CD4-positive, alpha-beta T cell (primary cell): ENCODE results near the gene RAB34. TPM values are rescaled to one million over a fixed set of nuclear protein-coding genes. Genes with fewer than 3 reads are reported as not detected.

Experiments used
- ATAC-seq: fragments of 200-7000 bp; cut with Tn5 transposase; one replicate; pipeline ENCODE4 v1.10.0; 2022; ENCODE audit warnings: mild to moderate bottlenecking; ENCODE audit not compliant: poor library complexity
- CTCF ChIA-PET: fragments of 350-600 bp; sonication (Branson Sonifier 250); formaldehyde crosslinking; loops from one replicate; lab custom pipeline; 2021; ENCODE audit warnings: antibody characterized with exemption, inconsistent platforms; lab: Charles Lee
- POLR2A ChIA-PET: fragments of 350-600 bp; sonication (Branson Sonifier 250); formaldehyde crosslinking; loops from one replicate; lab custom pipeline; 2021; ENCODE audit warnings: antibody characterized with exemption, inconsistent platforms; lab: Charles Lee
- DNase-seq, 14 experiments: peaks; one replicate each; pipeline ENCODE4 v3.0.0-alpha.2; 2013 to 2020; ENCODE audit warnings: mixed read lengths in 2 of 14
- H3K27ac ChIP-seq, 2 donors: one replicate each; pipeline versions ENCODE4 v1.5.1 to v1.7.0; 2013; ENCODE audit warnings: low read length in 2 of 2, low read depth in 1 of 2, mild to moderate bottlenecking in 1 of 2
- H3K27me3 ChIP-seq, 2 experiments: 1 replicate in 1 of 2; 2 replicates in 1 of 2; pipeline versions ENCODE4 v1.6.1 to v1.7.0; 2013; ENCODE audit warnings: low read length in 2 of 2, control low read depth in 1 of 2, mild to moderate bottlenecking in 1 of 2, moderate library complexity in 1 of 2; ENCODE audit not compliant: insufficient read depth in 2 of 2, control insufficient read depth in 1 of 2
- H3K36me3 ChIP-seq: one replicate; pipeline ENCODE4 v1.6.1; 2013; ENCODE audit warnings: low read length, control low read depth; ENCODE audit not compliant: insufficient read depth
- H3K4me1 ChIP-seq: one replicate; pipeline ENCODE4 v1.6.1; 2013; ENCODE audit warnings: low read length, control low read depth; ENCODE audit not compliant: insufficient read depth
- H3K4me3 ChIP-seq: one replicate; pipeline ENCODE4 v1.5.1; 2013; ENCODE audit warnings: mild to moderate bottlenecking, low read length, moderate library complexity
- H3K9me3 ChIP-seq, 2 experiments: 1 replicate in 1 of 2; 2 replicates in 1 of 2; pipeline versions ENCODE4 v1.6.1 to v1.7.0; 2013; ENCODE audit warnings: low read length in 2 of 2, mild to moderate bottlenecking in 2 of 2, control low read depth in 1 of 2, moderate library complexity in 1 of 2; ENCODE audit not compliant: control insufficient read depth in 1 of 2, insufficient read depth in 1 of 2
- H3K27ac Mint-ChIP-seq: one replicate; pipeline ENCODE4 v1.8.0; 2020; ENCODE audit warnings: mixed read lengths
- H3K27me3 Mint-ChIP-seq: one replicate; pipeline ENCODE4 v1.8.0; 2021; ENCODE audit warnings: mixed read lengths
- H3K36me3 Mint-ChIP-seq: one replicate; pipeline ENCODE4 v1.8.0; 2021; ENCODE audit warnings: low read depth, mixed read lengths
- H3K4me1 Mint-ChIP-seq: one replicate; pipeline ENCODE4 v1.8.0; 2021; ENCODE audit warnings: low read depth, mixed read lengths
- H3K4me3 Mint-ChIP-seq: one replicate; pipeline ENCODE4 v1.8.0; 2020; ENCODE audit warnings: mild to moderate bottlenecking, mixed read lengths
- H3K9me3 Mint-ChIP-seq: one replicate; pipeline ENCODE4 v1.8.0; 2020; ENCODE audit warnings: mixed read lengths
- CTCF ChIP-seq: fragments of 200-600 bp; IDR thresholded peaks from one replicate; pipeline ENCODE4 v1.8.0; 2022; ENCODE audit warnings: antibody characterized with exemption, mild to moderate bottlenecking
- intact Hi-C, 2 experiments: fragments of 100-400 bp; cut with DNase I in 1 of 2; cut with micrococcal nuclease in 1 of 2; formaldehyde crosslinking; loops; one replicate each; pipeline versions ENCODE4 v1.15.1 to v1.9.0; 2023 to 2025; cut with DNase I, micrococcal nuclease
- total RNA-seq, 174 experiments: library from RNA in 2 of 174; stranded (reverse) in 2 of 174; gene quantifications; one replicate each; pipeline ENCODE4 v1.2.3 and lab custom pipeline; 2021 to 2026

Gene RAB34
- total RNA-seq, 2 experiments from 2014 or later = 20.7 to 21.3 TPM

- Mint-ChIP-seq H3K36me3 (peaks cover 20% of the 10 kb centered on the region), H3K4me1 (peaks cover 38% of the 10 kb centered on the region), H3K9me3 (no peaks in the 10 kb centered on the region), H3K4me3 (peak overlapping the region; percentile 30), H3K27ac (no peak overlapping the region), H3K27me3 (no peaks in the 10 kb centered on the region)
- H3K36me3 ChIP-seq = peaks cover 3% of the 10 kb centered on the region
- ATAC-seq (no peak), DNase-seq (no peak)
- no peaks in the 10 kb centered on the region for H3K9me3 ChIP-seq
- no peak overlapping the region for H3K4me3 ChIP-seq
- TF ChIP-seq CTCF = no peak
- no peaks in the 10 kb centered on the region for H3K27me3 ChIP-seq
- intact Hi-C loops = loop anchor here (2.0 to 5.0 kb wide), 6 partner anchors 32 to 387 kb away; partner anchors contain the start of genes BLTP2 (in 1 of the 2) and FLOT2 (in 1 of the 2)
- ChIA-PET POLR2A (interaction anchor here (1.0 to 6.5 kb wide), 5 partner anchors 14 to 221 kb away, joined by 3 to 268 read pairs (median 13); partner anchors contain the start of genes ALDOC, PHF12 and TRAF4), CTCF (interaction anchor here (5.8 to 10.8 kb wide), 2 partner anchors 18 to 33 kb away, joined by 70 to 373 read pairs; partner anchors contain the start of gene TRAF4)
- H3K27ac ChIP-seq = no peak overlapping the region
- H3K4me1 ChIP-seq = peaks cover 43% of the 10 kb centered on the region
These were observed 12.3 kb upstream of the RAB34 start for GRCh38 chr17:28729950-28730330.

GRCh38 chr17:28728364-28729200 is 10.9 kb upstream of the RAB34 start, which contains the start of gene NEK8:
Gene NEK8 (plus strand): TSS chr17:28728788. CDS start chr17:28728814, 26 bp downstream.
- POLR2A ChIA-PET = interaction anchor here (0.6 to 6.5 kb wide), 26 partner anchors 9 to 566 kb away, joined by 3 to 268 read pairs (median 6); partner anchors contain the start of genes ALDOC, BLTP2, FAM222B and FLOT2
- intact Hi-C loops = loop anchor here (1.0 to 5.0 kb wide), 7 partner anchors 8 to 389 kb away; partner anchors contain the start of genes BLTP2 (in 1 of the 2) and FLOT2 (in 1 of the 2)
- CTCF ChIA-PET = interaction anchor here (0.7 to 10.8 kb wide), 8 partner anchors 8 to 223 kb away, joined by 3 to 373 read pairs (median 18); partner anchors contain the start of genes FLOT2, PHF12, PROCA1 and RPL23A

More at GRCh38 chr17:28728364-28729200, 10.9 kb upstream of the RAB34 start, which contains the start of gene NEK8:
- DNase-seq (peak; percentile 96 to 99 (median 97)), ATAC-seq (peak; percentile 68)
- H3K4me1 Mint-ChIP-seq = peaks cover 51% of the 10 kb centered on the region
- H3K36me3 ChIP-seq = peaks cover 17% of the 10 kb centered on the region
- no peaks in the 10 kb centered on the region for H3K27me3 Mint-ChIP-seq
- H3K4me1 ChIP-seq = peaks cover 46% of the 10 kb centered on the region
- peak within 1 kb of the TSS; percentile 100 for H3K27ac Mint-ChIP-seq
- H3K36me3 Mint-ChIP-seq = peaks cover 34% of the 10 kb centered on the region
- no peaks in the 10 kb centered on the region for H3K9me3 Mint-ChIP-seq
- H3K27ac ChIP-seq = peak within 1 kb of the TSS; percentile 99 to 100
- no peaks in the 10 kb centered on the region for H3K27me3 ChIP-seq
- no peaks in the 10 kb centered on the region for H3K9me3 ChIP-seq
- no peak for TF ChIP-seq CTCF
- peak within 1 kb of the TSS; percentile 75 for H3K4me3 ChIP-seq
- H3K4me3 Mint-ChIP-seq = peak within 1 kb of the TSS; percentile 98
